GM18505 (cell line): ENCODE data around the gene OR10H1.
A peak's percentile ranks its signal among the peaks of the same experiment; 100 is the strongest.
"Not testable (repeated sequence)": the region's sequence is repeated elsewhere in the genome, so short reads cannot be mapped to it uniquely, and the experiment has no call there.

Experiments used
- ATAC-seq: cut with Tn5 transposase; IDR thresholded peaks from one replicate; pipeline ENCODE4 v1.9.1; 2021; ENCODE audit not compliant: unreplicated experiment
- POLR2A ChIP-seq: IDR thresholded peaks from 4 replicates; pipeline ENCODE4 v1.6.1; 2011; ENCODE audit warnings: borderline replicate concordance; ENCODE audit not compliant: insufficient read depth, insufficient read length; ENCODE audit errors: extremely low read depth

The OR10H1 gene

DNA sequence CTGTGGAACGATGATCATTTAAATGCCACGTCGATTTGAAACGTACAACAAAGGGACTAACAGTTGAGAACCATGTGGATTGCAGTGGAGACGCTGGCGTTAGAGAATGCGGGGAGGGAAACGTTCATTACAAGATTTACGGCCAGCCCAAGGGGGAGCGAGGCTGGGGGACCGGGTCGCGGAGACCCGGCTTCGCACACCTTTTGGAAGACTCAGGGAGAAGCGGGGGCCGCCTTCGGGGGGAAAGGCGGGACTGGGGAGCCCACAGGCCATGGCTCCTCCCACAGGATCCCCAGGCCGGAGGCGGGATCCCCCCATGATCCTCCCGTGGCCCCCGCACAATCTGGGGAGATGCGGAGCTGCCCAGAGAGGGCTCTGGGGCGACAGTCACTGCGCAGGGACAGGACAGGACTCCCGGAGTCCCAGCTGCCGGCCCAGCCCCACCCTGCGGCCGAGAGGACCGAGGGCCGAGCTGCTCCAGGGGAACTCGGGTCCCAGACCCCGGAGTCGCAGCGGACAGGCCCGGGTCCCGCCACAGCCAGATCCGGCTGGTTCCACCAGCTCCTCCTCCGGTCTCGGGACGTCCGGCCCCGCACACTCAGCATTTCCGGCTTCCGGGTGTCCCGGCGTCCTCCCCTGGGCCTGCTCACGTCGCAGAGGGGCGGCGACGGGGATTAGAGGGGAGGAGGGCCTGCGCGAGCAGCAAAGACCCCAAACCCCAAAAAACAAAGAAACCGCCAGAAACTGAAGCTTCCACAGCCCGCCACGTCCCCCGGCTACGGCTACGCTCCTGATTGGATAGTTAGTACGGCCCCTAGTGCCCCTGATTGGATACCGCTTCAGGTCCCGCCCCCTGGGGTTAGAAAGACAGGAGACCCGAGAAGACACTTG lies 21.1 kb upstream of the OR10H1 start:
- peak; percentile 95 for ATAC-seq
- peak; percentile 94 for TF ChIP-seq POLR2A

DNA sequence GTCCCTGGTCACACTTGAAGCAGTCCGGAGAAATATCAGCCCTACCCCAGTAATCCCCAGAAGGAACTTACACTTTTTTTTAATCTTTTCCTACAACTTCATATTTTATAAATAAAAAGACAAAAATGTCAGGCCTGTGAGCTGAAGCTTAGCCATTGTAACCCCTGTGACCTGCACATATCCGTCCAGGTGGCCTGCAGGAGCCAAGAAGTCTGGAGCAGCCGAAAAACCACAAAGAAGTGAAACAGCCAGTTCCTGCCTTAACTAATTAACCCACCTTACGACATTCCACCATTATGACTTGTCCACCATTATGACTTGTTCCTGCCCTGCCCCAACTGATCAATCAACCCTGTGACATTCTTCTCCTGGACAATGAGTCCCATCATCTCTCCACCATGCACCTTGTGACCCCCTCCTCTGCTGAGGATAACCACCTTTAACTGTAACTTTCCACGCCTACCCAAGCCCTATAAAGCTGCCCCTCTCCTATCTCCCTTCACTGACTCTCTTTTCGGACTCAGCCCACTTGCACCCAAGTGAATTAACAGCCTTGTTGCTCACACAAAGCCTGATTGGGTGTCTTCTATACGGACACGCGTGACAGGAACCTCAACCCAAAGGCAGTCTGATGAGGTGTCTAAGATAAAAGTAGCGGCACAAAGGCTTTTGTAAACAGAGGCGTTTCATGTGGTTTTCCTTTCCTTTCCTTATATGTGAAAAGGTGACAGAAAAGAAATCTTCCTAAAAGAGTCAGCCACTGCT lies 20.3 kb upstream of the OR10H1 start:
- ATAC-seq, result not testable (repeated sequence)

DNA sequence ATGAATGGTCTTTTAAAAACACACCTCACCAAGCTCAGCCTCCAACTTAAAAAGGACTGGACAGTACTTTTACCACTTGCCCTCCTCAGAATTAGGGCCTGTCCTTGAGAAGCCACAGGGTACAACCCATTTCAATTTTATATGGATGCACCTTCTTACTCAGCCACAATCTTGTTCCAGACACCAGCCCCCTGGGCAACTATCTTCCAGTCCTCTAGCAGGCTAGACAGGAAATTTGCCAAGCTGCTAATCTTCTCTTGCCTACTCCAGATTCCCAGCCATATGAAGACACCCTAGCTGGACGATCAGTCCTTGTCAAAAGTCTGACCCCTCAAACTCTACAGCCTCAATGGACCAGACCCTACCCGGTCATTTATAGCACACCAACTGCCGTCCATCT lies 18.8 kb upstream of the OR10H1 start:
- not testable (repeated sequence) for ATAC-seq

DNA sequence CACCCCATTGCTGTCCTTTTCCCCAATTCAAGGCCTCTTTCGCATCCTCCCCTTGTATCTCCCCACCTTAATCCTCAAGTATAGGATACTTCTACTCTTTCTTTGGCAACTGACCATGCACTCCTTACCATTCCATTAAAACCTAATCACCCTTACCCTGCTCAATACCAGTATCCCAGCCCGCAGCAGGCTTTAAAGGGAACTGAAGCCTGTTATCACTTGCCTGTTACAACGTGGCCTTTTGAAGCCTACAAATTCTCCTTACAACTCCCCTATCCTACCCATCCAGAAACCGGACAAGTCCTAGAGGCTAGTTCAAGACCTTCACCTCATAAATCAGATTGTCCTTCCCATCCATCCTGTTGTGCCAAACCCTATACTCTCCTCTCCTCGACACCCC lies 16.2 kb upstream of the OR10H1 start:
- no peak for TF ChIP-seq POLR2A
- ATAC-seq, result no peak

DNA sequence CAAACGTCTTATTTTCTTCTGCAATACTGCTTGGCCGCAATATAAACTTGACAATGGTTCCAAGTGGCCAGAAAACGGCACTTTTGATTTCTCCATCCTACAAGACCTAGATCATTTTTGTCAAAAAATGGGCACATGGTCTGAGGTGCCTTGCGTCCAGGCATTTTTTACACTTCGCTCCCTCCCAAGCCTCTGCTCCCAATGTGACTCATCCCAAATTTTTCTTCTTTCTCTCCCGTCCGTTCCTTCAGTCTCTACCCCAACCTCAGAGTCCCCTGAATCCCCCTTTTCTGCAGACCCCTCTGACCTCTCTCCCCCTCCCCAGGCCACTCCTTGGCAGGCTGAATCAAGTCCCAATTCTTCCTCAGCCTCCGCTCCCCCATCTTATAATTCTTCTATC lies 14.3 kb upstream of the OR10H1 start:
- ATAC-seq, result no peak
- TF ChIP-seq POLR2A, result no peak

DNA sequence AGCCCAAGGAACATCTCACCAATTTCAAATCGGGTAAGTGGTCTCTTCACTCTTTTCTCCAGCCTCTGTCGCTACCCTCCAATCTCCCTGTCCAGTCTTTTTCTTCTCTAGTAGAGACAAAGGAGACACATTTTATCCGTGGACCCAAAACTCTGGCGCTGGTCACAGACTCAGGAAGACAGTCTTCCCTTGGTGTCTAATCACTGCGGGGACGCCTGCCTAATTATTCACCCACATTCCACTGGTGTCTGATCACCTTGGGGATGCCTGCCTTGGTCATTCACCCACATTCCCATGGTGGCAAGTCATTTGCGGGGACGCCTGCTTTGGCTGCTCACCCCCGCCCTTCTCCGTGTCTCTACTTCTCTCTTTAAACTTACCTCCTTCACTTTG lies 13.8 kb upstream of the OR10H1 start:
- no peak for TF ChIP-seq POLR2A
- ATAC-seq, result no peak

DNA sequence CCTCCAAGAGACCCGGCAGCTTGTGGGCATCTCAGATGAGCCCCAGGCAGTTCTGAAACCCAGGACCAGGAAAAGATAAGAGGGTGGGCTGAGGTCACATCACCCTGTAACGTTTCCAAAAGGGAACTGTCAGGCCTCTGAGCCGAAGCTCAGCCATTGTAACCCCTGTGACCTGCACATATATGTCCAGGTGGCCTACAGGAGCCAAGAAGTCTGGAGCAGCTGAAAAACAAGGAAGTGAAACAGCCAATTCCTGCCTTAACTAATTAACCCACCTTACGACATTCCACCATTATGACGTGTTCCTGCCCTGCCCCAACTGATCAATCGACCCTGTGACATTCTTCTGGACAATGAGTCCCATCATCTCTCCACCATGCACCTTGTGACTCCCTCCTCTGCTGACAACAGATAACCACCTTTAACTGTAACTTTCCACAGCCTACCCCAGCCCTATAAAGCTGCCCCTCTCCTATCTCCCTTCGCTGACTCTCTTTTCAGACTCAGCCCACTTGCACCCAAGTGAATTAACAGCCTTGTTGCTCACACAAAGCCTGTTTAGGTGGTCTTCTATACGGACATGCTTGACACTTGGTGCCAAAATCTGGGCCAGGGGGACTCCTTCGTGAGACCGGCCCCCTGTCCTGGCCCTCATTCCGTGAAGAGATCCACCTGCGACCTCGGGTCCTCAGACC lies 13.3 kb upstream of the OR10H1 start:
- ATAC-seq, result not testable (repeated sequence)

DNA sequence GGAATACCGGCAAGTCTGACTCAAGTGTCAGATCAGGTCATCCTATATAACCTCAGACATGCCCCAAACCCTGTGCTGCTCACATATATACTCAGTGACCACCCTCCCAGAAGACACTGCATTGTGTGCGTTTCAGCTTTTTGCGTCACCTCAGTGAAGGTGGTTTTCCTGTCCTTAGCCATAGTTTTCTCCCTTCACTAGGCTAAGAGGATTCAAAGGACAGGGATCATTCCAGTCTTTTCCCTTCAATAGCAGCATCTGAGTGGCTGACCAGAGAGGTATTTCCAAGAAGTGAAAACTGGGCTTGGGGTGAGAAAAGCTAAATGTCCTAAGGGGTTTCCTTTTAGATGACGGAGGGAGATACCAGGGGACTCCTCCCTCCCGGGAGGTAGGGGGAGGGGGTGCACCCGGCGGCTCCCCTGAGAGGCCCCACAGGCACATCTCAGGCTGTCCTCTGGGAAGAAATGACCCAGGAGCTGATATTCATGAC lies 12.7 kb upstream of the OR10H1 start:
- ATAC-seq, result no peak
- no peak for TF ChIP-seq POLR2A

DNA sequence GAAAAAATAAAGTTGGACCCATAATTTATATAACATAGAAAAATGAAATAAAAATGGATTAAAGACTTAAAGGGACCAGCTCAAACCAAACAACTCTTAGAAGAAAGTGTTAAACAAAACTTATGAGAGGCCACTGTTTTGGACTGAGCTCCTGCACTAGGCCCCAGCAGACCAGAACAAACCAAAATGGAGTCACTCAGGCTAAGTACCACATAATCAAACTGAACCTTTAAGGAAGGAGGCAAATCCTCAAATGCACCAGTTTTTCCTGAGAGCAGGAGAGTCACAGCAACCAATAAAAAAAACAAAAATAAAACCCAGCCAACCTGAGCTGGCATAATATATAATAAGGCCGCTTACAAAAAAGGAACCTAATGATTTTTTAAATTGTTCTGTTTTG lies 10.3 kb upstream of the OR10H1 start:
- TF ChIP-seq POLR2A, result no peak
- no peak for ATAC-seq

DNA sequence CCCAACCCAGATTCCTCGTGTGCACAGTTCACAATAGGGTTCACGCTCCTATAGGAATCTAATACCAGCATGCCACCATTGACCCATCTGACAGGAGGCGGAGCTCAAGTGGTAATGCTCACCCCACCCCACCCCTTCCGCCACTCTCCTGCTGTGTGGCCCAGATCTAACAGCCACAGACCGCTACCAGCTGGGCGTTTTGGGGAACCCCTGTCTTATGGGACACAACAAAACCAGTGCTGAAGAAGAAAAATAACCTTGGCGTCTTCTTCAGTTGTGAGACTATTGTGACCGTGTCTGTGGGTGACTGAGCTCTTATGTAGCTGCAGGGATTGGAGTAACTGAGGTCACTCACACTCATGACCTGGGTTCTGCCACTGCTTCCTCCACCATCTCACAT lies 5.2 kb upstream of the OR10H1 start:
- TF ChIP-seq POLR2A, result no peak

DNA sequence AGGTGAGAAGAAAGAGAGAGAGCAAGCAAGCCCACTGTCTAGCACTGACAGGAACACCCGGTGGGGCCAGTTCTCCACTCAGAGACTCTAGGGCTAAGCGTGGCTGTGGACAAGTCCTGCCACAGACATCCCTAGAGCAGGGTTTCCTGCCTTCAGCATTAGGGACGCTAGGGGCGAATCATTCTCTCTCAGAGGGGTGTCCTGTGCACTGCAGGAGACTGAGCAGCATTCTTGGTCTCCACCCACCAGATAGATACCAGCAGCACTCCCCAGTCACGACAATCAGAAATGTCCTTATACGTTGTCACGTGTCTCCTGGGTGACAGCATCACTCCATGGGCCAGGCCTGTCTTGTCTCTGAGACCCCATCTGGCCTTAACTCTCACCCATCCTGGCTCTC lies 1.5 kb downstream of the OR10H1 start:
- TF ChIP-seq POLR2A, result no peak

More for the DNA sequence above, 5.2 kb upstream of the OR10H1 start:
- ATAC-seq, result no peak

DNA sequence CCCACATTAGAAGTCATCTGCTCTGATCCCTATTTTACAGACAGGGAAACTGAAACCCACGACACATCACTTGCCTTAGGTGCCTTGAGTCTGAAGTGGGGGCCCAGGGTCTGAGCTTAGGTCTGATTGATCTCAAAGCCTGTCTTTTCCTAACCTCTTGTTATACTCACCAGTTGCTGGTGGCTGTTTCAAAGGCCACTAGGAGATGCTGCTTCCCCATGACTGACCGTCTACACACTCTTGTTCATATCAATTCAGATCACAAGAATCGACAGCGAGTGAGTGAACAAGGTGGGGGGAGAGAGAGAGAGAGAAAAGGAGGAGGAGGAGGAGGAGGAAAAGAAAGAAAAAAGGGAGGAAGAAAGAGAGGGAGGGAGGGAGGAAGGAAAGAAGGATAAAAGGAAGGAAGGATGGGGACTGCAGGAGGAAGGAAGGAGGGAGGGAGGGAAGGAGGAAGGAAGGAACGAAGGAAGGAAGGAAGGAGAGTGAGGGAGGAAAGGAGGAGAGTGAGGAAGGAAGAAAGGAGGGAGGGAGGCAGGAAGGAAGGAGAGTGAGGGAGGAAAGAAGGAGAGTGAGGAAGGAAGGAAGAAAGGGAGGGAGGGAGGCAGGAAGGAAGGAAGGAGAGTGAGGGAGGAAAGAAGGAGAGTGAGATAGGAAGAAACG lies 3.3 kb downstream of the OR10H1 start:
- no peak for ATAC-seq
- TF ChIP-seq POLR2A, result no peak

More for the DNA sequence above, 1.5 kb downstream of the OR10H1 start:
- ATAC-seq, result no peak

DNA sequence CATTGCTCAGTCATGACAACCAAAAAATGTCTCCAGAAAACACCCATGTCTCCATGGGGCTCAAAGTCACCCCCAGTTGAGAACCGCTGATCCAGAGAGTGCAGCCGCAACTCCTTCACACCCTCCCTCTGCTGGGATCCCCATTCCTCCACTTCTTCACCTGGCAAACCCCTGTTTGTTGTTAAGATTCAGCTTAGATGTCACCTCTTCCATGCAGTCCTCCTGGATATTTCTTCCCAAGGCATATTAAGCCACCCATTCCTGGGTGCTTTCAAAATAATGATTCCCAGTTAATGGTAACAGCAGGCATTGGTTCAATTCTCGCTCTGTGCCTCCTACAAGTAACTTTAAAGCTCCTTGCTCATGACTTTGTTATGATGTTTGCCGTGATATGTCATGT lies 4.0 kb downstream of the OR10H1 start:
- ATAC-seq, result no peak
- no peak for TF ChIP-seq POLR2A
